HL-60/S4 treated with retinoic acid at 250 ng/mL for 4 days and 3 days (cell line): ENCODE measurements around the gene GIN1.
"Not testable (repeated sequence)": the region's sequence is repeated elsewhere in the genome, so short reads cannot be mapped to it uniquely, and the experiment has no call there.

Experiments
- in situ Hi-C: fragments of 300-500 bp; cut with MboI; formaldehyde crosslinking; loops from 2 replicates; pipeline ENCODE4 v1.7.0; 2022; ENCODE audit warnings: low sequenced_read_pairs

GIN1 gene

GRCh38 chr5:103111468-103111867 is 8.5 kb downstream of the GIN1 start:
- in situ Hi-C loops, result no loop called here

GRCh38 chr5:103110403-103110802 is 9.5 kb downstream of the GIN1 start:
- in situ Hi-C loops, result no loop called here

GRCh38 chr5:103109277-103109676 is 10.7 kb downstream of the GIN1 start:
- in situ Hi-C loops, result no loop called here

- in situ Hi-C loops, result no loop called here
These were observed 11.9 kb downstream of the GIN1 start for GRCh38 chr5:103108086-103108485.

GRCh38 chr5:103102234-103102633 is 17.7 kb downstream of the GIN1 start:
- in situ Hi-C loops, result no loop called here

GRCh38 chr5:103101079-103101750 is 18.7 kb downstream of the GIN1 start:
- in situ Hi-C loops, result no loop called here

- in situ Hi-C loops, result no loop called here
These were observed 20.9 kb downstream of the GIN1 start for GRCh38 chr5:103098993-103099392.

- in situ Hi-C loops, result no loop called here
These were observed 25.2 kb downstream of the GIN1 start for GRCh38 chr5:103094737-103095136.

GRCh38 chr5:103093727-103094126 is 26.2 kb downstream of the GIN1 start:
- in situ Hi-C loops, result no loop called here

GRCh38 chr5:103092676-103093075 is 27.3 kb downstream of the GIN1 start:
- in situ Hi-C loops, result no loop called here

- in situ Hi-C loops, result no loop called here
These were observed 29.1 kb downstream of the GIN1 start for GRCh38 chr5:103090791-103091190.

GRCh38 chr5:103089272-103089671 is 30.7 kb downstream of the GIN1 start:
- in situ Hi-C loops, result no loop called here

- in situ Hi-C loops, result no loop called here
These were observed 33.4 kb downstream of the GIN1 start for GRCh38 chr5:103086547-103086946.

GRCh38 chr5:103079796-103080195 is 40.1 kb downstream of the GIN1 start:
- in situ Hi-C loops, result no loop called here

GRCh38 chr5:103075442-103075841 is 44.5 kb downstream of the GIN1 start:
- in situ Hi-C loops, result no loop called here

GRCh38 chr5:103073500-103073899 is 46.4 kb downstream of the GIN1 start:
- in situ Hi-C loops, result not testable (repeated sequence)

- in situ Hi-C loops, result no loop called here
These were observed 53.6 kb downstream of the GIN1 start for GRCh38 chr5:103066326-103066725.

GRCh38 chr5:103060424-103060954 is 59.4 kb downstream of the GIN1 start:
- in situ Hi-C loops, result no loop called here

- in situ Hi-C loops, result no loop called here
These were observed 60.4 kb downstream of the GIN1 start for GRCh38 chr5:103059525-103059924.

- in situ Hi-C loops, result no loop called here
These were observed 62.5 kb downstream of the GIN1 start for GRCh38 chr5:103057208-103058130.

- in situ Hi-C loops, result not testable (repeated sequence)
These were observed 73.2 kb downstream of the GIN1 start for GRCh38 chr5:103046706-103047105.
